ENCODE measurements around the gene S100A11. TPM values are rescaled to one million over a fixed set of nuclear protein-coding genes. Genes with fewer than 3 reads are reported as not detected.

Gene S100A11
- total RNA-seq, 1 donor from 2014 or later, result 737 TPM

DNA sequence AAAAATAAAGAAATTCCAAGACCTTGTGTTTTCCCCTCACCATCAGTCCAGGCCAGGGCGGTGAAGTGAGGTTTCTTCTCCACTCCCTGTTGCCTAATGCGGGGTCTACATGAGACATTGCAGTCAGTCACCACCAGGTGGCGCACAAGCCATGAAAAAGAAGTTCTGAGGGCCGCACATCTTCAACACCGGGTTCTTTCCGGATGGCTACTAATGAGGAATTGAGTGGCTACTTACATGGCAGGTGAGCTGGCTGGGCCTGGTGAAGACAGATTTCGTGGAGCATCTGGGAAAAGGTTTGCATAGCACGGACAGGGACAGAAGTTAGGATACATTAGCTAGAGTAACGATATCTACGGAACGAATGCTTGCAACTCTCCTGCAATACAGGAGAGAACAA is 15.8 kb upstream of the S100A11 start:
- intact Hi-C loops (cut with DNase I), result loop anchor here (10.0 kb wide), 1 partner anchor 132 kb away; no protein-coding TSS in a partner anchor
- Histone ChIP-seq H3K4me1 (peaks cover 33% of the 10 kb centered on the region), H3K27me3 (ENCODE audit: low read depth) (no peaks in the 10 kb centered on the region), H3K27ac (no peak overlapping the region), H3K36me3 (no peaks in the 10 kb centered on the region), H3K4me3 (no peak overlapping the region), H3K9me3 (no peaks in the 10 kb centered on the region)
- ATAC-seq (peak; percentile 49 to 56), DNase-seq (peak; percentile 91)
- TF ChIP-seq, protein P1, sequence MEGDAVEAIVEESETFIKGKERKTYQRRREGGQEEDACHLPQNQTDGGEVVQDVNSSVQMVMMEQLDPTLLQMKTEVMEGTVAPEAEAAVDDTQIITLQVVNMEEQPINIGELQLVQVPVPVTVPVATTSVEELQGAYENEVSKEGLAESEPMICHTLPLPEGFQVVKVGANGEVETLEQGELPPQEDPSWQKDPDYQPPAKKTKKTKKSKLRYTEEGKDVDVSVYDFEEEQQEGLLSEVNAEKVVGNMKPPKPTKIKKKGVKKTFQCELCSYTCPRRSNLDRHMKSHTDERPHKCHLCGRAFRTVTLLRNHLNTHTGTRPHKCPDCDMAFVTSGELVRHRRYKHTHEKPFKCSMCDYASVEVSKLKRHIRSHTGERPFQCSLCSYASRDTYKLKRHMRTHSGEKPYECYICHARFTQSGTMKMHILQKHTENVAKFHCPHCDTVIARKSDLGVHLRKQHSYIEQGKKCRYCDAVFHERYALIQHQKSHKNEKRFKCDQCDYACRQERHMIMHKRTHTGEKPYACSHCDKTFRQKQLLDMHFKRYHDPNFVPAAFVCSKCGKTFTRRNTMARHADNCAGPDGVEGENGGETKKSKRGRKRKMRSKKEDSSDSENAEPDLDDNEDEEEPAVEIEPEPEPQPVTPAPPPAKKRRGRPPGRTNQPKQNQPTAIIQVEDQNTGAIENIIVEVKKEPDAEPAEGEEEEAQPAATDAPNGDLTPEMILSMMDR (IDR thresholded peaks at IDR 0.05), result peak; percentile 93

DNA sequence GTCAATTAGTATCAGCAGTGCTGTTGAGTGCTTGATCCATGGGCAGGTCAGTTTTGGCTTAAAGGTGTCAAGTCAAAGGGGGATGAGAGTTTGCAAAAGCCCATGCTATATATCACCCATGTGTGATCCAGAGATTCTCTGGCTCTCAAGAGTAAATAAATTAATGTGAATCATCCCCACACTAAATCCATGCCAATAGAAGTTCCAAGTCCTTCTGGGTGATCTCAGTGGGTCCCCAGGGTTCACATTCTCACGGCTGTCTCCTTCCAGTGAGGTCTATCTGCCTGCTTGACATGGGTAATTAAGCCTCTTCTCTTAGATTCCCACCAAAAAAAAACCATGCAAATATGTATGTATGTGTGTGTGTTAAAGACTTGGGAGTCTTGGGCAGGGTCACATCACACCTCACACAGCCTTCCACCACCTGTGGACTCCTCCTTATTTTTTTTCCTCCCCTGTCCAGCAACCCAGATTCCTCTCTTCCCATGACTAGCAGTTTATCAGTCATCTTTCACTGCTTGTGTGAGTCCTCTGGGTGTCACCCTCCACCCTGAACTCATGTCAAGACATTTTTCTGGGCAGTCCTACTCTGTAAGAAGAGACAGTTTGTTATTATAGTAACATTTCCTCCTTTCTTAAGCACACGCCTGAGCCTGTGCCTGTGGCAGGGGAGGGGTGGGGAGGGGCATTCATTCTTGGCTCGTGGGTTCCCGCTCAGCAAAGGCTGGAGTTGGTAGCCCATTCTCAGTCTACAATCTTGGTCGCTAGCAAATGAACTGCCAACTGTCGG is 14.3 kb upstream of the S100A11 start:
- no peak overlapping the region for H3K27ac ChIP-seq
- no peak for ATAC-seq
- no peaks in the 10 kb centered on the region for H3K36me3 ChIP-seq
- H3K4me3 ChIP-seq, result no peak overlapping the region
- H3K9me3 ChIP-seq, result no peaks in the 10 kb centered on the region
- H3K27me3 ChIP-seq (ENCODE audit: low read depth), result no peaks in the 10 kb centered on the region
- H3K4me1 ChIP-seq, result peaks cover 44% of the 10 kb centered on the region
- DNase-seq, result no peak
- intact Hi-C loops (cut with DNase I), result loop anchor here (10.0 kb wide), 1 partner anchor 134 kb away; no protein-coding TSS in a partner anchor
- TF ChIP-seq, protein P1 (IDR thresholded peaks at IDR 0.05), result no peak

DNA sequence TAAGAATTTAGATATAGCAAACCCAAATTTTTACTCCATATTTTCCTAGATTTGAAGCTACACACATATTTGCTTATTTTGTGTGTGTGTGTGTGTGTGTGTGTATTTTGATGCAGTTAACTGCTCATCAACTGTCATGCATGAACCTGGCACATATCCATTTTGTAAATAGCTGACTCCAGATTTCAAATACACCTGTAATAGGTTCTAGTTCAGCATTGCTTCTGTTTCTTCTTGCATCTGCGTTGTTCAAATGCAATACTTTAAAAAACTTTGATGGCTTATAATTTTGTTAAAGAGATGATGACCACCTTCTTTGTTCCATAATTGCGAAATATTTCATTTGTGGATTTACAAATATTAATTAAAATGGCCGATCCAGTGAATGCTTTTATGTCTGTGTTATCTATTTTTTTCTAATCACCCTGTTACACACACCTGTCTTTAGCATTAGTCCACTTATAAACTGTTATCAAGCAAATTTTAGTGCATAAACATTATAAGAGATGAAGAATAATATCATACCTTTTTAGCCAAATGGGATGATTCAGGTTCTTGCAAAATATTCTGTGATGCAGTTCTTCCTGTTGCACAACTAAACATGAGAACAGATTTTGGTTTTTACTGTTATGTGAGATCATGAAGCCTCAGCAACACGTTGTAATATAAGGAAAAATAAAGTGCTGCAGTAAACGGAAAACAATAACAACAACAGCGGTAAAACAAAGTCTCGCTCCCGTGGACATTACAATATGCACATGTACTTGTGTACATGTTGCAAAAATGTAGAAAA is 12.7 kb upstream of the S100A11 start:
- DNase-seq, result no peak
- peaks cover 44% of the 10 kb centered on the region for H3K4me1 ChIP-seq
- H3K4me3 ChIP-seq, result no peak overlapping the region
- no peaks in the 10 kb centered on the region for H3K27me3 ChIP-seq (ENCODE audit: low read depth)
- no peaks in the 10 kb centered on the region for H3K36me3 ChIP-seq
- no peaks in the 10 kb centered on the region for H3K9me3 ChIP-seq
- ATAC-seq, result no peak
- intact Hi-C loops (cut with DNase I), result loop anchor here (10.0 kb wide), 1 partner anchor 135 kb away; no protein-coding TSS in a partner anchor
- TF ChIP-seq, protein P1 (IDR thresholded peaks at IDR 0.05), result no peak
- peak overlapping the region; percentile 95 for H3K27ac ChIP-seq

DNA sequence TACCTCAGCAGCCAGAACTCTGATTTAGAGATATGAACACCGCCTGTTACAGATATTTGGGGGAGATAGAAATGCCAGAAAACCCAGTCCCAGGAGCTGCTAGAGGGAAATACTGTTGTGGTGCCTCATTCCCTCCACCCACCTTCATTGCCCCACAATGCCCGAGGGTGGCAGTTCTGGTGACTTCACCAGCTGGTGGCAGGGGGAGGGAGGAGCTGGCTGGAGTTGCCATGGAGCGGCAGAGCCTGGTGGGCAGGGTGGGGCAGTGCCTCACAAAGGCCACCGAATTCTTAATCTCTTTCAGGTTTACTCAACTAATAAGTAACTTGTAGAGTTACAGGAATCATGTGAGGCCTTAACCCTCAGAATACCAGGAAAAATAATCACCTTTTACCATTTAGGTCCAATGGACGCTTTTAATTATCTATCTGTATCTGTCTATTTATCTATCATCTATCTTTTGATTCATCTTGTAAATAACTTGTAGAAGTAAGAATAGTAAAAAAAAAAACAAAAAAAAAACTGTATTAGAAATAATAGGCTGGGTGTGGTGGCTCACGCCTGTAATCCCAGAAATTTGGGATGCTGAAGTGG is 11.7 kb upstream of the S100A11 start:
- Histone ChIP-seq H3K27ac (peak overlapping the region; percentile 95), H3K27me3 (ENCODE audit: low read depth) (no peaks in the 10 kb centered on the region), H3K36me3 (no peaks in the 10 kb centered on the region), H3K4me1 (peaks cover 44% of the 10 kb centered on the region), H3K9me3 (no peaks in the 10 kb centered on the region), H3K4me3 (peak overlapping the region; percentile 33)
- intact Hi-C loops (cut with DNase I), result no loop called here
- TF ChIP-seq, protein P1 (IDR thresholded peaks at IDR 0.05), result no peak
- DNase-seq (peak; percentile 92), ATAC-seq (peak; percentile 80 to 81)

DNA sequence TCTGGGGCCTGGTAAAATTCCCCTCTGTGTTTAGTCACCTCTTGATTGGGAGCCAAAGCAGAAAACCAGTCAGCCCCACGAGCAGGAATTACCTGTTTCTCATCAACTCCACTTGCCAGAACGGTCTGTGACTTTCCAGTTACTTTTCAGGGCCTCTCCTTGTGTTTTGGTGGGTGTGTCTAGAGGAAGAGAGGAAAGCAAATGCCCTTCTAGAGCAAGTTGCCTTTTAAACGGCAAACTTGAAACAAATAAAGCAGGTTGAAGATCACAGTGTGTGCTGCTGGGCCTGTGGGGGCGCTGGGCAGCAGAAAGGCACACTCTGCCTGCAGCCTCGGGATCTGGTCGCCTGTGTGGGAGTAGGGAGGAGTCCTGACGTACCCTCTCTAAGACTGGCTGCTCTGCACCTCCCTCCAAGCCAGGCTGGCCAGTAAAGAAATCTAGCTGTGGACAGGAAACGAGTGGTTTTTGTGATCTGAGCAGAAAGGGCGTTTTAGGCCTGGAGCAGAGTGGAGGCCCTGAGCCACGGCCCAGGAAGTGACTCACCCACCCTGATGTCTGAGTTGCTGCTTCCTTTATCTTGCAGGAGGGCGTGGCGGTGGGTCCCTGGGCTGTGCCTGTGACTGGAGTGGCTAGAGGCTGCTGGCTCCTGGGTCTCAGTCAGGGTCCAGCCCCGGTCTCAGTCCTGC is 11.1 kb upstream of the S100A11 start:
- TF ChIP-seq, protein P1 (IDR thresholded peaks at IDR 0.05), result peak; percentile 65
- H3K4me1 ChIP-seq, result peaks cover 44% of the 10 kb centered on the region
- ATAC-seq, result peak; percentile 91 to 95
- H3K27ac ChIP-seq, result peak overlapping the region; percentile 95
- H3K4me3 ChIP-seq, result peak overlapping the region; percentile 33
- H3K9me3 ChIP-seq, result no peaks in the 10 kb centered on the region
- H3K36me3 ChIP-seq, result no peaks in the 10 kb centered on the region
- H3K27me3 ChIP-seq (ENCODE audit: low read depth), result no peaks in the 10 kb centered on the region
- DNase-seq, result peak; percentile 95
- intact Hi-C loops (cut with DNase I), result no loop called here

Measured in lower lobe of right lung (tissue), 2 donors.